GM12878 (cell line): ENCODE results near the gene PPFIBP1. TPM values are rescaled to one million over a fixed set of nuclear protein-coding genes. Genes with fewer than 3 reads are reported as not detected.

ENCODE experiments used
- ATAC-seq: fragments of 200-7000 bp; cut with Tn5 transposase; 3 replicates; pipeline ENCODE4 v1.9.1; 2020; ENCODE audit warnings: mild to moderate bottlenecking, moderate library complexity
- BruUV-seq: library from RNA; stranded (reverse); fragments of 400-500 nt; replicated peaks from 2 replicates; lab custom pipeline; 2021; lab: Mats Ljungman, UMichigan
- CTCF ChIA-PET: fragments of 300-600 bp; sonication (Branson Sonifier 250); formaldehyde crosslinking; extraction: SDS; loops from one replicate; lab custom pipeline; 2021; ENCODE audit warnings: inconsistent platforms; lab: Yijun Ruan, JAX
- POLR2A ChIA-PET: fragments of 350-600 bp; formaldehyde crosslinking; extraction: SDS; loops from one replicate; lab custom pipeline; 2021; ENCODE audit warnings: inconsistent platforms; lab: Charles Lee
- RAD21 ChIA-PET: fragments of 300-600 bp; sonication (Branson Sonifier 250); formaldehyde crosslinking; loops from one replicate; lab custom pipeline; 2023; ENCODE audit warnings: antibody characterized with exemption; ENCODE audit not compliant: unreplicated experiment; lab: Charles Lee
- SMC1A ChIA-PET: fragments of 300-600 bp; sonication (Branson Sonifier 250); formaldehyde crosslinking; loops from one replicate; lab custom pipeline; 2023; ENCODE audit not compliant: unreplicated experiment, uncharacterized antibody; lab: Charles Lee
- DNase-seq: peaks from one replicate; pipeline ENCODE4 v3.0.0-alpha.2; 2011; ENCODE audit warnings: low read depth, low spot score
- FAIRE-seq: peaks from 3 replicates; lab custom pipeline; 2011; peaks lifted over from hg19 to GRCh38; lab: Jason Lieb, UNC
- H2AFZ ChIP-seq: 2 replicates; pipeline ENCODE4 v1.6.0; 2011; ENCODE audit warnings: low read depth, low read length, control low read depth; ENCODE audit not compliant: control insufficient read depth
- H3K27ac ChIP-seq: 2 replicates; pipeline ENCODE4 v1.5.1; 2011; ENCODE audit warnings: control low read depth; ENCODE audit not compliant: control insufficient read depth, insufficient read depth
- H3K27me3 ChIP-seq, 2 experiments: replicated peaks in 1 of 2; 2 replicates each; pipeline versions ENCODE4 v1.6.0 to v1.6.1; 2011; ENCODE audit warnings: low read length in 1 of 2; ENCODE audit not compliant: control insufficient read depth in 2 of 2, insufficient read depth in 2 of 2
- H3K36me3 ChIP-seq, 2 experiments: 2 replicates each; pipeline ENCODE4 v1.5.1; 2011; ENCODE audit warnings: low read length in 1 of 2; ENCODE audit not compliant: control insufficient read depth in 2 of 2, insufficient read depth in 2 of 2
- H3K4me1 ChIP-seq: 2 replicates; pipeline ENCODE4 v1.6.1; 2011; ENCODE audit warnings: mild to moderate bottlenecking, low read length, moderate library complexity, mixed read lengths; ENCODE audit not compliant: control insufficient read depth, insufficient read depth
- H3K4me2 ChIP-seq: 2 replicates; pipeline ENCODE4 v1.6.0; 2011; ENCODE audit warnings: control low read depth; ENCODE audit not compliant: control insufficient read depth, insufficient read depth
- H3K4me3 ChIP-seq: fragments of 200-600 bp; sonication (generic); 2 replicates; pipeline ENCODE4 v1.5.1; 2016
- H3K79me2 ChIP-seq: 2 replicates; pipeline ENCODE4 v1.6.0; 2011; ENCODE audit warnings: low read length; ENCODE audit not compliant: control insufficient read depth, insufficient read depth
- H3K9ac ChIP-seq: 2 replicates; pipeline ENCODE4 v1.8.0; 2011; ENCODE audit warnings: low read length, control low read depth, mixed read lengths; ENCODE audit not compliant: control insufficient read depth, insufficient read depth
- H3K9me3 ChIP-seq: replicated peaks from 3 replicates; pipeline ENCODE4 v1.5.1; 2011; ENCODE audit warnings: mild to moderate bottlenecking, low read length; ENCODE audit not compliant: control insufficient read depth, insufficient read depth
- H4K20me1 ChIP-seq: 2 replicates; pipeline ENCODE4 v1.6.0; 2011; ENCODE audit not compliant: control insufficient read depth, insufficient read depth
- CEBPB ChIP-seq, 2 experiments: fragments of 150-350 bp in 1 of 2; IDR thresholded peaks; 2 replicates each; pipeline ENCODE4 v1.6.1; 2012 to 2014; ENCODE audit warnings: low read depth in 2 of 2, low read length in 2 of 2, borderline replicate concordance in 1 of 2, inconsistent platforms in 1 of 2
- FOXM1 ChIP-seq: IDR thresholded peaks from 2 replicates; pipeline ENCODE4 v1.6.1; 2012; ENCODE audit warnings: low read depth, mild to moderate bottlenecking, inconsistent platforms, low read length, moderate library complexity
- HDAC6 ChIP-seq: fragments of 200-600 bp; sonication (generic); IDR thresholded peaks from one replicate; pipeline ENCODE4 v1.8.0; 2017; ENCODE audit warnings: antibody characterized with exemption; ENCODE audit not compliant: unreplicated experiment
- NBN ChIP-seq: fragments of 450-650 bp; IDR thresholded peaks from 2 replicates; pipeline ENCODE4 v1.6.1; 2016
- NFIC ChIP-seq: IDR thresholded peaks from 2 replicates; pipeline ENCODE4 v1.6.1; 2012; ENCODE audit warnings: low read depth, mild to moderate bottlenecking, inconsistent platforms, low read length, moderate library complexity
- NFYB ChIP-seq: IDR thresholded peaks from 2 replicates; pipeline ENCODE4 v1.6.1; 2011; ENCODE audit warnings: low read depth, mild to moderate bottlenecking, low read length, improper control_type of control experiment, moderate library complexity; ENCODE audit not compliant: insufficient read depth
- NRF1 ChIP-seq: conservative IDR thresholded peaks from 2 replicates; pipeline ENCODE4 v1.6.1; 2011; ENCODE audit warnings: mild to moderate bottlenecking, low read depth, low read length, improper control_type of control experiment
- RAD21 ChIP-seq: IDR thresholded peaks from 2 replicates; pipeline ENCODE4 v1.6.1; 2011; ENCODE audit warnings: mild to moderate bottlenecking, low read depth, low read length, moderate library complexity; ENCODE audit not compliant: insufficient read depth
- SP1 ChIP-seq: IDR thresholded peaks from one replicate; pipeline ENCODE4 v1.6.1; 2011; ENCODE audit warnings: low read depth, low read length
- TCF3 ChIP-seq: IDR thresholded peaks from 2 replicates; pipeline ENCODE4 v1.6.1; 2012; ENCODE audit warnings: low read depth, mild to moderate bottlenecking, low read length, borderline replicate concordance; ENCODE audit not compliant: insufficient read depth
- ZNF207 ChIP-seq: fragments of 450-650 bp; IDR thresholded peaks from 2 replicates; pipeline ENCODE4 v1.6.1; 2014; ENCODE audit warnings: antibody characterized with exemption, mild to moderate bottlenecking, borderline replicate concordance
- ZNF622 ChIP-seq: fragments of 450-650 bp; IDR thresholded peaks from 2 replicates; pipeline ENCODE4 v1.6.1; 2017; ENCODE audit warnings: mild to moderate bottlenecking, inconsistent platforms
- WGBS: methylation state at CpG from one replicate; pipeline ENCODE4 v1.1.6; 2016; ENCODE audit warnings: low lambda C conversion rate; ENCODE audit not compliant: insufficient replicate concordance, insufficient coverage; ENCODE audit errors: missing lambda C conversion rate; 5-methylcytosine and 5-hydroxymethylcytosine counted together
- in situ Hi-C: fragments of 300-500 bp; cut with MboI; formaldehyde crosslinking; loops from 9 replicates; pipeline ENCODE4 v1.14.3; 2018; ENCODE audit warnings: mixed read lengths
- intact Hi-C: fragments of 100-400 bp; cut with micrococcal nuclease; formaldehyde crosslinking; loops from one replicate; pipeline ENCODE4 v1.14.2; 2022; ENCODE audit not compliant: unreplicated experiment
- polyA plus RNA-seq, 11 experiments: library from polyadenylated mRNA; depleted of rRNA in 4 of 11; unstranded in 6 of 11; stranded (reverse) in 5 of 11; fragments of >200 nt; fragmentation: Nextera tagmentation in 4 of 11; fragmentation: Illumina TruSeq in 1 of 11; extraction: Ambion mirVana in 4 of 11; extraction: Trizol in 1 of 11; gene quantifications; 1 replicate in 1 of 11; 2 replicates in 10 of 11; pipeline versions ENCODE4 v1.2.1 to v1.2.3, GENCODE V29; 2011 to 2016; ENCODE audit warnings: inconsistent platforms in 2 of 11, missing spikeins in 2 of 11, low read depth in 1 of 11
- total RNA-seq, 4 experiments: library from RNA; depleted of rRNA in 3 of 4; stranded (reverse); fragments of >200 nt in 3 of 4; fragmentation: Illumina TruSeq in 1 of 4; extraction: Trizol in 1 of 4; gene quantifications; 2 replicates each; pipeline versions ENCODE4 v1.2.1 to v1.2.3, GENCODE V29; 2013 to 2021
- TF ChIP-seq, protein P1 (sequence below): fragments of 450-650 bp; IDR thresholded peaks from 2 replicates; pipeline ENCODE4 v1.6.1; 2014; ENCODE audit warnings: mild to moderate bottlenecking
- TF ChIP-seq, protein P2 (sequence below): fragments of 150-350 bp; IDR thresholded peaks from 2 replicates; pipeline ENCODE4 v1.6.1; 2014; ENCODE audit warnings: mild to moderate bottlenecking, low read depth, low read length

PPFIBP1 gene
- total and polyA plus RNA-seq, 10 of the 15 experiments (the other 5 are each of a cell fraction or from before 2014, with no cell fraction given): 0.47 to 7.8 (median 3.6) TPM

GRCh38 chr12:27688671-27689070 lies 164.7 kb downstream of the PPFIBP1 start (continued):
- TF ChIP-seq, protein P1, sequence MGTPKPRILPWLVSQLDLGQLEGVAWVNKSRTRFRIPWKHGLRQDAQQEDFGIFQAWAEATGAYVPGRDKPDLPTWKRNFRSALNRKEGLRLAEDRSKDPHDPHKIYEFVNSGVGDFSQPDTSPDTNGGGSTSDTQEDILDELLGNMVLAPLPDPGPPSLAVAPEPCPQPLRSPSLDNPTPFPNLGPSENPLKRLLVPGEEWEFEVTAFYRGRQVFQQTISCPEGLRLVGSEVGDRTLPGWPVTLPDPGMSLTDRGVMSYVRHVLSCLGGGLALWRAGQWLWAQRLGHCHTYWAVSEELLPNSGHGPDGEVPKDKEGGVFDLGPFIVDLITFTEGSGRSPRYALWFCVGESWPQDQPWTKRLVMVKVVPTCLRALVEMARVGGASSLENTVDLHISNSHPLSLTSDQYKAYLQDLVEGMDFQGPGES: no peak
- TF ChIP-seq ZNF622: no peak

DNA sequence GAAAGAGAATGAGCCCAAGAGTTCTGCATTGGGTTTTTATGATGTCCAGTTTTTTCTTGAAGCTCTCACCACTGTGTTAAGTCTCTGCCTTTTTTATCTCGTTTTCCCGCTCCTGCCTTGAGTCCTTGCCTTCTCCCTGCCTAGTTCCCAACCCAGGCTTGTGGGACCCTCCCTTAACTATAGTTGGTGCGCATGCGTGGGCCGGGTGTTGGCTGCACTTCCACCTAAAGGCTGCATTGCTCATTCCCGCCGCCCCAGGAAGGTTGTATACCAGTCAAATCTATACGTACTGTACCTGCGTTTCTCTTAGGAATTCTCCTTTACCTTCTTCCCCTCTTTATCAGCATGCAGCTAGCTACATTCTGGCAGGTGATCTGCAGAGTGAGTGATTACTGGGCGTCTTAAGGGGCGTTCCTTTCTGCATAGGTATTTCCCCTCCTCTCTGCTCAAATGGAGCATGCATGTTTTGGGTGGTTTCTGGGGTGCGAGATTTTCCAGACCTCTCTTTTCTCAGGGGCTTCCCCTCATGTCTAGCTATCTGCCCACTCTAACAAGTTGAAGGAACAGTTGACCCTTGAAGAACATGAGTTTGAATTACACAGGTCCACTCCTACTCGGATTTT lies 165.7 kb downstream of the PPFIBP1 start:
- no peaks in the 10 kb centered on the region for H3K79me2 ChIP-seq
- no peak overlapping the region for H3K27ac ChIP-seq
- no peak overlapping the region for H2AFZ ChIP-seq
- no peak overlapping the region for H3K4me3 ChIP-seq
- no peaks in the 10 kb centered on the region; a peak in 2 of 4 replicates for H3K36me3 ChIP-seq
- no peaks in the 10 kb centered on the region for H3K4me1 ChIP-seq
- in situ Hi-C loops: no loop called here
- TF ChIP-seq CEBPB (IDR thresholded peaks at IDR 0.05; ENCODE audit: borderline replicate concordance in 1 of 2, low read depth in 2 of 2, low read length in 2 of 2): no peak
- TF ChIP-seq NFYB: no peak
- TF ChIP-seq NFIC: no peak
- no peak for TF ChIP-seq RAD21
- TF ChIP-seq TCF3: no peak
- TF ChIP-seq SP1: no peak
- TF ChIP-seq, protein P2, sequence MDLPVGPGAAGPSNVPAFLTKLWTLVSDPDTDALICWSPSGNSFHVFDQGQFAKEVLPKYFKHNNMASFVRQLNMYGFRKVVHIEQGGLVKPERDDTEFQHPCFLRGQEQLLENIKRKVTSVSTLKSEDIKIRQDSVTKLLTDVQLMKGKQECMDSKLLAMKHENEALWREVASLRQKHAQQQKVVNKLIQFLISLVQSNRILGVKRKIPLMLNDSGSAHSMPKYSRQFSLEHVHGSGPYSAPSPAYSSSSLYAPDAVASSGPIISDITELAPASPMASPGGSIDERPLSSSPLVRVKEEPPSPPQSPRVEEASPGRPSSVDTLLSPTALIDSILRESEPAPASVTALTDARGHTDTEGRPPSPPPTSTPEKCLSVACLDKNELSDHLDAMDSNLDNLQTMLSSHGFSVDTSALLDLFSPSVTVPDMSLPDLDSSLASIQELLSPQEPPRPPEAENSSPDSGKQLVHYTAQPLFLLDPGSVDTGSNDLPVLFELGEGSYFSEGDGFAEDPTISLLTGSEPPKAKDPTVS: no peak
- no peak for TF ChIP-seq NRF1
- TF ChIP-seq FOXM1: no peak
- TF ChIP-seq ZNF207: no peak
- TF ChIP-seq NBN: no peak
- no peak for TF ChIP-seq HDAC6
- no peak for DNase-seq
- ATAC-seq: no peak
- CTCF ChIA-PET: interaction anchor here (0.5 kb wide), 1 partner anchor 61 kb away, joined by 3 read pairs; no protein-coding TSS in a partner anchor
- POLR2A ChIA-PET: no interaction called here
- no peak overlapping the region for H3K4me2 ChIP-seq
- H3K9me3 ChIP-seq: no peaks in the 10 kb centered on the region
- SMC1A ChIA-PET: interaction anchor here (1.3 kb wide), 1 partner anchor 251 kb away, joined by 3 read pairs; no protein-coding TSS in a partner anchor
- no peak overlapping the region for H3K9ac ChIP-seq
- H3K27me3 ChIP-seq: no peaks in the 10 kb centered on the region
- BruUV-seq: no TSS peak
- FAIRE-seq: no peak
- 60% methylated on average over 13 of the region's 13 CpGs for WGBS
- intact Hi-C loops: no loop called here
- RAD21 ChIA-PET: no interaction called here
- no peaks in the 10 kb centered on the region for H4K20me1 ChIP-seq
